ENCODE results near the gene PLK5.

- TF ChIP-seq POLR2A (IDR thresholded peaks at IDR 0.05; ENCODE audit: low read length), result no peak
- no peak for TF ChIP-seq GATA1 (IDR thresholded peaks at IDR 0.05; ENCODE audit: low read depth, low read length)
Measured at GRCh38 chr19:1580957-1581356, 57.1 kb downstream of the PLK5 start.
